H1 (cell line): Measurements from ENCODE around the gene MOK. TPM values are rescaled to one million over a fixed set of nuclear protein-coding genes. Genes with fewer than 3 reads are reported as not detected.

Experiments
- CTCF ChIA-PET: fragments of 300-600 bp; sonication (Branson Sonifier 250); formaldehyde crosslinking; loops from one replicate; lab custom pipeline; 2021; ENCODE audit not compliant: partially characterized antibody; lab: Charles Lee
- POLR2A ChIA-PET: fragments of 300-600 bp; sonication (Branson Sonifier 250); formaldehyde crosslinking; loops from one replicate; lab custom pipeline; 2021; ENCODE audit warnings: inconsistent platforms; ENCODE audit not compliant: partially characterized antibody; lab: Charles Lee
- DNase-seq, 2 experiments: peaks; one replicate each; pipeline versions ENCODE4 v3.0.0 to v3.0.0-alpha.2; 2010 to 2022; ENCODE audit warnings: low spot score in 2 of 2, low read depth in 1 of 2, mixed read lengths in 1 of 2
- FAIRE-seq: peaks from 2 replicates; lab custom pipeline; 2011; peaks lifted over from hg19 to GRCh38; lab: Jason Lieb, UNC
- H2AFZ ChIP-seq: 2 replicates; pipeline ENCODE4 v1.8.1; 2012; ENCODE audit warnings: low read length, inconsistent platforms
- H2AK5ac ChIP-seq: 2 replicates; pipeline ENCODE4 v1.6.1; 2013; ENCODE audit warnings: low read depth, low read length
- H2BK120ac ChIP-seq: replicated peaks from 2 replicates; pipeline ENCODE3; 2013; ENCODE audit warnings: low read depth, low read length, inconsistent platforms
- H2BK12ac ChIP-seq: 2 replicates; pipeline ENCODE4 v1.6.1; 2013; ENCODE audit warnings: low read depth, low read length
- H2BK15ac ChIP-seq: 2 replicates; pipeline ENCODE4 v1.6.1; 2013; ENCODE audit warnings: low read length
- H2BK20ac ChIP-seq: 2 replicates; pipeline ENCODE4 v1.6.1; 2013; ENCODE audit warnings: low read length
- H2BK5ac ChIP-seq: 2 replicates; pipeline ENCODE4 v1.6.1; 2013; ENCODE audit warnings: low read depth, low read length
- H3K14ac ChIP-seq: 2 replicates; pipeline ENCODE4 v1.6.1; 2013; ENCODE audit warnings: inconsistent platforms; ENCODE audit not compliant: insufficient read length
- H3K18ac ChIP-seq: 2 replicates; pipeline ENCODE4 v1.6.1; 2013; ENCODE audit warnings: low read length; ENCODE audit errors: extremely low read depth
- H3K23ac ChIP-seq: 2 replicates; pipeline ENCODE4 v1.6.1; 2013; ENCODE audit warnings: inconsistent platforms; ENCODE audit not compliant: insufficient read length
- H3K23me2 ChIP-seq: 2 replicates; pipeline ENCODE4 v1.6.1; 2013; ENCODE audit warnings: low read depth, low read length
- H3K27ac ChIP-seq: 2 replicates; pipeline ENCODE4 v1.6.1; 2011; ENCODE audit warnings: low read depth, low read length, inconsistent platforms
- H3K27me3 ChIP-seq, 4 experiments: replicated peaks in 1 of 4; 1 replicate in 1 of 4; 2 replicates in 3 of 4; pipeline versions ENCODE4 v1.6.1 to v1.8.1; 2011 to 2013; ENCODE audit warnings: low read length in 3 of 4, mild to moderate bottlenecking in 3 of 4, inconsistent platforms in 2 of 4, mixed read lengths in 2 of 4, moderate library complexity in 1 of 4; ENCODE audit not compliant: control insufficient read depth in 3 of 4, insufficient read depth in 3 of 4; ENCODE audit errors: extremely low read depth in 1 of 4
- H3K36me3 ChIP-seq, 4 experiments: 2 replicates each; pipeline versions ENCODE4 v1.6.1 to v1.8.1; 2011 to 2013; ENCODE audit warnings: mild to moderate bottlenecking in 4 of 4, low read length in 3 of 4, moderate library complexity in 2 of 4, control low read depth in 1 of 4, inconsistent platforms in 1 of 4; ENCODE audit not compliant: insufficient read depth in 4 of 4, control insufficient read depth in 2 of 4
- H3K4ac ChIP-seq: replicated peaks from 2 replicates; pipeline ENCODE3; 2013; ENCODE audit warnings: low read length, low read depth, mixed read lengths, inconsistent platforms; ENCODE audit not compliant: insufficient read length
- H3K4me1 ChIP-seq, 4 experiments: replicated peaks in 1 of 4; 1 replicate in 1 of 4; 2 replicates in 3 of 4; pipeline versions ENCODE4 v1.6.1 to v1.8.1; 2011 to 2013; ENCODE audit warnings: low read length in 3 of 4, inconsistent platforms in 2 of 4, mixed read lengths in 1 of 4; ENCODE audit not compliant: insufficient read depth in 4 of 4, control insufficient read depth in 3 of 4
- H3K4me2 ChIP-seq, 2 experiments: 2 replicates each; pipeline versions ENCODE4 v1.6.1 to v1.8.1; 2011 to 2013; ENCODE audit warnings: low read depth in 2 of 2, low read length in 2 of 2, control low read depth in 1 of 2, inconsistent platforms in 1 of 2, mild to moderate bottlenecking in 1 of 2; ENCODE audit not compliant: insufficient read depth in 1 of 2
- H3K4me3 ChIP-seq, 4 experiments: fragments of 200-600, 300-600 bp in 1 of 4; sonication (generic), shearing (Covaris generic), sonication (Bioruptor Twin) in 1 of 4; 2 replicates each; pipeline versions ENCODE4 v1.5.1 to v1.8.1; 2011 to 2016; ENCODE audit warnings: low read length in 4 of 4, low read depth in 3 of 4, control low read depth in 2 of 4, inconsistent platforms in 2 of 4, mild to moderate bottlenecking in 2 of 4, mixed read lengths in 1 of 4, moderate library complexity in 1 of 4; ENCODE audit not compliant: insufficient read depth in 2 of 4; ENCODE audit errors: extremely low read depth in 1 of 4
- H3K56ac ChIP-seq: replicated peaks from 2 replicates; pipeline ENCODE3; 2013; ENCODE audit warnings: low read depth, mild to moderate bottlenecking, mixed read lengths, low read length, inconsistent platforms; ENCODE audit not compliant: insufficient read length
- H3K79me1 ChIP-seq: 2 replicates; pipeline ENCODE4 v1.6.1; 2013; ENCODE audit warnings: low read depth, low read length, control low read depth
- H3K79me2 ChIP-seq, 2 experiments: 2 replicates each; pipeline versions ENCODE4 v1.6.1 to v1.8.1; 2012 to 2013; ENCODE audit warnings: low read length in 2 of 2, mild to moderate bottlenecking in 2 of 2, inconsistent platforms in 1 of 2; ENCODE audit not compliant: insufficient read depth in 2 of 2, control insufficient read depth in 1 of 2
- H3K9ac ChIP-seq, 4 experiments: replicated peaks in 1 of 4; 1 replicate in 1 of 4; 2 replicates in 3 of 4; pipeline versions ENCODE4 v1.6.1 to v1.8.1; 2011 to 2013; ENCODE audit warnings: low read depth in 3 of 4, low read length in 3 of 4, control low read depth in 2 of 4, mild to moderate bottlenecking in 2 of 4, moderate library complexity in 2 of 4, inconsistent platforms in 1 of 4; ENCODE audit errors: extremely low read depth in 1 of 4
- H3K9me3 ChIP-seq, 2 experiments: 2 replicates each; pipeline versions ENCODE4 v1.6.1 to v1.8.1; 2012 to 2013; ENCODE audit warnings: mild to moderate bottlenecking in 2 of 2, moderate library complexity in 2 of 2, control low read depth in 1 of 2, inconsistent platforms in 1 of 2, low read depth in 1 of 2, low read length in 1 of 2, mixed read lengths in 1 of 2; ENCODE audit not compliant: insufficient read depth in 2 of 2
- H4K20me1 ChIP-seq, 2 experiments: replicated peaks in 1 of 2; 2 replicates each; pipeline versions ENCODE3 to v1.8.1; 2011 to 2013; ENCODE audit warnings: inconsistent platforms in 2 of 2, low read length in 2 of 2, mild to moderate bottlenecking in 1 of 2; ENCODE audit not compliant: insufficient read depth in 2 of 2, control insufficient read depth in 1 of 2
- H4K5ac ChIP-seq: 2 replicates; pipeline ENCODE4 v1.6.1; 2013; ENCODE audit warnings: low read length, low read depth, mixed read lengths, inconsistent platforms; ENCODE audit not compliant: insufficient read length
- H4K8ac ChIP-seq: 2 replicates; pipeline ENCODE4 v1.8.0; 2013; ENCODE audit warnings: mild to moderate bottlenecking, moderate library complexity, low read length, inconsistent platforms; ENCODE audit not compliant: insufficient read depth; ENCODE audit errors: extremely low read depth
- H4K91ac ChIP-seq: replicated peaks from 2 replicates; pipeline ENCODE3; 2013; ENCODE audit warnings: low read length, mixed read lengths, inconsistent platforms; ENCODE audit not compliant: insufficient read length
- RXRA ChIP-seq: IDR thresholded peaks from 2 replicates; pipeline ENCODE4 v1.6.1; 2011; ENCODE audit warnings: low read depth, mild to moderate bottlenecking, low read length, moderate library complexity; ENCODE audit not compliant: insufficient read depth
- WGBS, 2 experiments: shearing (Covaris generic) in 1 of 2; methylation state at CpG; one replicate each; pipeline versions ENCODE4 v1.1.6 to v1.1.7; 2013 to 2015; ENCODE audit warnings: low lambda C conversion rate in 2 of 2, mixed read lengths in 2 of 2, inconsistent platforms in 1 of 2, low coverage in 1 of 2, missing lambda C conversion rate in 1 of 2; ENCODE audit not compliant: insufficient replicate concordance in 2 of 2, insufficient coverage in 1 of 2, insufficient read length in 1 of 2; ENCODE audit errors: extremely low coverage in 1 of 2, missing lambda C conversion rate in 1 of 2; 5-methylcytosine and 5-hydroxymethylcytosine counted together
- polyA plus RNA-seq, 7 experiments: library from polyadenylated mRNA; depleted of rRNA in 3 of 7; stranded (reverse) in 5 of 7; unstranded in 2 of 7; fragments of >200 nt in 5 of 7; fragments of 200-250 nt in 2 of 7; gene quantifications; 1 replicate in 5 of 7; 2 replicates in 1 of 7; 4 replicates in 1 of 7; pipeline versions ENCODE4 v1.2.1 to v1.2.3, GENCODE V29; 2011 to 2013; ENCODE audit warnings: missing spikeins in 2 of 7, mixed read lengths in 2 of 7
- total RNA-seq: library from RNA; stranded (reverse); fragmentation: NEBNext Ultra II Directional; extraction: Animal tissue kit (Norgen Biotek cat#: 25700); gene quantifications from 2 replicates; pipeline ENCODE4 v1.2.1, GENCODE V29; 2021

MOK gene
- total and polyA plus RNA-seq, 2 of the 8 experiments (the other 6 are each of a cell fraction or from before 2014, with no cell fraction given): 2.1 to 2.5 TPM

- Histone ChIP-seq H2AK5ac (no peak overlapping the region), H4K8ac (no peak overlapping the region), H3K4me1 (no peaks in the 10 kb centered on the region), H4K20me1 (no peaks in the 10 kb centered on the region), H2BK120ac (no peak overlapping the region), H3K18ac (no peak overlapping the region), H4K5ac (no peak overlapping the region), H3K4ac (no peak overlapping the region), H3K79me1 (no peaks in the 10 kb centered on the region), H3K56ac (no peak overlapping the region), H3K23ac (no peak overlapping the region), H3K9me3 (no peaks in the 10 kb centered on the region), H2BK20ac (no peak overlapping the region), H3K9ac (no peak overlapping the region), H3K79me2 (no peaks in the 10 kb centered on the region), H3K27me3 (no peaks in the 10 kb centered on the region), H4K91ac (no peak overlapping the region), H3K27ac (no peak overlapping the region), H2BK12ac (no peak overlapping the region), H3K14ac (no peak overlapping the region), H3K36me3 (peaks cover 2 to 25% (median 16%) of the 10 kb centered on the region in 4 experiments; a peak in 6 of 8 replicates), H2BK5ac (no peak overlapping the region), H2AFZ (no peak overlapping the region), H2BK15ac (no peak overlapping the region), H3K4me2 (no peak overlapping the region), H3K4me3 (no peak overlapping the region), H3K23me2 (no peaks in the 10 kb centered on the region)
- WGBS, 2 experiments: 90% methylated on average over 10 of the region's 10 CpGs; no CpG with 5 or more reads in 1 of the 2 experiments
- FAIRE-seq: no peak
- ChIA-PET CTCF (interaction anchor here (1.3 kb wide), 1 partner anchor 69 kb away, joined by 3 read pairs; no protein-coding TSS in a partner anchor), POLR2A (interaction anchor here (1.1 to 2.1 kb wide), 3 partner anchors 9 to 12 kb away, joined by 3 to 8 read pairs (median 3); partner anchors contain the start of genes CINP and TECPR2)
- DNase-seq: no peak
- no peak for TF ChIP-seq RXRA
Observed at GRCh38 chr14:102351023-102351422, 46.1 kb upstream of the MOK start.
